Dermis microvascular lymphatic vessel endothelial cell (primary cell): ENCODE measurements around the gene ZNRF3. TPM values are rescaled to one million over a fixed set of nuclear protein-coding genes. Genes with fewer than 3 reads are reported as not detected.
"Not testable (repeated sequence)": the region's sequence is repeated elsewhere in the genome, so short reads cannot be mapped to it uniquely, and the experiment has no call there.

Experiments
- DNase-seq, 2 donors: peaks; one replicate each; pipeline versions ENCODE4 v3.0.0 to v3.0.0-alpha.2; 2010; ENCODE audit warnings: low read depth in 2 of 2
- total RNA-seq: library from RNA; depleted of rRNA; stranded (reverse); fragments of >200 nt; gene quantifications from 2 replicates; pipeline ENCODE4 v1.2.1, GENCODE V29; 2014

Gene ZNRF3
- total RNA-seq, 1 donor from 2014 or later: 1.5 TPM

GRCh38 chr22:29037340-29037932 is 154.1 kb downstream of the ZNRF3 start:
- DNase-seq: no peak

- DNase-seq: no peak
Observed at GRCh38 chr22:29039148-29039547, 155.8 kb downstream of the ZNRF3 start.

- DNase-seq: not testable (repeated sequence)
Observed at GRCh38 chr22:29039684-29040083, 156.3 kb downstream of the ZNRF3 start.

GRCh38 chr22:29040385-29041275 is 157.3 kb downstream of the ZNRF3 start:
- peak; percentile 70 to 87 for DNase-seq

GRCh38 chr22:29041408-29041807 is 158.0 kb downstream of the ZNRF3 start:
- DNase-seq: peak in 1 of 2 donors; percentile 70

DNA sequence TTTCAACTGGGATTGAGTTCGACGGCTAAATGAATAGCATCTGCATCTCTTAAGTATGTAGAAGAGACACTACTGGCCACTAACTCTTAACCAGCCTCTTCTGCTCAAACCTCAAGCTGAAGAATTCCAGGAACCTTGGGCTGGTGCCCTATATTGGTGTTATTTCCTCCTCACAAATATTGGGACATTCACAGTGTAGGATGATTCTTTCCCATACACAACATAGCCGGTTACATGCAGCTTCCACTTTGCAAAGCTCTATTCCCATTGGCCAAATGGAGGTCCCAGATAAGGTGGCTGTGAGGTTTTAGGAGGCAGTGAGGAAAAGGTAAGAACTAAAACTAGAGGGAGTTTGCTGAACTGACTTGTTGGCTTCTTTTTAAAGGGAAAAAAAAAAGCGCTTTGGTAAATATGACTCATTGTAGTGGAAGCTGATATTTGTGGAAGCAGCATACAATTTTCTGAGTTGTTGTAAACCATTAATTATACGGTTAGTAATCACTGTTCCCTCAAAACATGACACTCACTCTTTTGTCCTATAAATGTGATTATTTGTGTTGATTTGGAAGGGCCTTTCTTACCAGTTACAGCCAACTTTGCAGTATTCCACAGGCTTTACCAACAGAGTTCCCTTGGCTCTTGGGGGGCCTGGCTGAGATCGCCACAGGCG is 160.7 kb downstream of the ZNRF3 start:
- peak in 1 of 2 donors; percentile 51 for DNase-seq

DNA sequence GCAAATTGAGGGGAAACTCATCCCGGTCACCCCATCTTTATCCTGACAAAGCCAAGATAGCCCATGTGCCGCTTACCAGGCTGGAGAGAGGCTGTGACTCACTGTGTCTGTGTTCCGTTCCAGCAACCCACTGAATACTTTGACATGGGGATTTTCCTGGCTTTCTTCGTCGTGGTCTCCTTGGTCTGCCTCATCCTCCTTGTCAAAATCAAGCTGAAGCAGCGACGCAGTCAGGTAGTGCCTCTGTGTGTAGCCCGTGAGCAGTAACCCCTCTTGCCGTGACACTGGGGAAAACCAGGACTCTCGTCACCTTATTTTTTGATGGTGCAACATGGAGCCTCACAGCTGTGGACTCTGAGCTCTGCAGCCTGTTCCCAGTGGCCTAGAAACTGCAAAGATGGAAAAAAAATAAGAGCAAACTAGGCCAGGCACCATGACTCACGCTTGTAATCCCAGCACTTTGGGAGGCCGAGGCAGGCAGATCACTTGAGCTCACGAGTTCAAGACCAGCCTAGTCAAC is 161.3 kb downstream of the ZNRF3 start:
- DNase-seq: peak in 1 of 2 donors; percentile 74

- DNase-seq: no peak
Observed at GRCh38 chr22:29048822-29049654, 165.7 kb downstream of the ZNRF3 start.

GRCh38 chr22:29049655-29050263 is 166.4 kb downstream of the ZNRF3 start:
- DNase-seq: no peak

GRCh38 chr22:29050457-29050856 is 167.1 kb downstream of the ZNRF3 start:
- no peak for DNase-seq

DNA sequence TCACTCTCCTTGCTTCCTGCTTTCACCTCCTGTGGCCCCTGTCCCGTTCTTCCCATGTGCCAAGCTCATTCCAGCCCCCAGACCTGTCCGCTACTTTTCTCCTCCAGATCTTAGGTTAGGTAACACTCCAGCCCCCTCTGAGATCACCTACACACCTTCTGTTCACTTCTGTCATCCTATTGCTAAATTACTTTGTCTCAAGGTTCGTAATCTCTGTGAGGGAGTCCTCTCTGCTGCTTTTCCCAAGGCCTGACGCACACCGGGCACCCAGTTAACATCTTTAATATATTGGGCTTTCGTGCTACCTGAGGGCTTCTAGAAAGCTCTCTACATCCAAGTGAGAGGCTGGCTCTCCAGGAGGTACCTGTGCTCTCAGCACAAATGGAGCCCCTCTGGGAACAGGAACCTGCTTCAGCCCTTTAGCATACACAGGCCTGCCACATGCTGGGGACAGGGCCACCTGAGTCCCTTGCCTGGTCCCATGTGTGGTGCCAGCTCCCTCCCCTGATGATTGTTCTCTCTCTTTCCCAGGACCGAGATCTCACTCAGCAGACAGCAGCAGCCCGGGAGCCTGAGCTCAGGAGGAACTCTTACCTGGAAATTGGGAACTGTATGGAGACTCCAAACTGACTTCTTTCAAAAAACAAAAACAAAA is 169.8 kb downstream of the ZNRF3 start:
- no peak for DNase-seq

DNA sequence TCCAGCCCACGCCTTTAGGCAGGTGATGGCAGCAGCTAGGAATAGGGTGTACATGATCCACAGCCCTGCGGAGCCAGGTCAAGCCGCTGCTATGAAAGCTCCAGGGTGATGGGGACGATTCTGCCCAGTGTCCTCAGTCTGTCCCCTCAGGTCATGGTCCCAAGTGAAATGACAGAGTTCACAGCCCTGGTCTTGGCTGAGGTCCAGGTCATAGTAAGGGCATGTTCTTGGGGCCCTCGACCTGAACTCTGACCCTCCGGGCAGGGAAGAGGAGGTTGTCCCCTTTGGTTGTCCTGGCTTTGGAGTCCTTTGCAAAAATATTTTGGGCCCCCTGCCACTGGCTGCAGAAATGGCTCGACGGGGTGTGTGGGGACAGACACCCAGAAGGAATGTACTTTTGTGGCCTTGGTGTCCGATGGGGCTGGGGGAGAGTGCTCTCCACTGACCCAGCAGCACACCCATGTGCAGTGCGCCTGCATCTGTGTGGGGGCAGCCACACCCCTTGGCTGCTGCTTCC is 170.9 kb downstream of the ZNRF3 start:
- DNase-seq: no peak

DNA sequence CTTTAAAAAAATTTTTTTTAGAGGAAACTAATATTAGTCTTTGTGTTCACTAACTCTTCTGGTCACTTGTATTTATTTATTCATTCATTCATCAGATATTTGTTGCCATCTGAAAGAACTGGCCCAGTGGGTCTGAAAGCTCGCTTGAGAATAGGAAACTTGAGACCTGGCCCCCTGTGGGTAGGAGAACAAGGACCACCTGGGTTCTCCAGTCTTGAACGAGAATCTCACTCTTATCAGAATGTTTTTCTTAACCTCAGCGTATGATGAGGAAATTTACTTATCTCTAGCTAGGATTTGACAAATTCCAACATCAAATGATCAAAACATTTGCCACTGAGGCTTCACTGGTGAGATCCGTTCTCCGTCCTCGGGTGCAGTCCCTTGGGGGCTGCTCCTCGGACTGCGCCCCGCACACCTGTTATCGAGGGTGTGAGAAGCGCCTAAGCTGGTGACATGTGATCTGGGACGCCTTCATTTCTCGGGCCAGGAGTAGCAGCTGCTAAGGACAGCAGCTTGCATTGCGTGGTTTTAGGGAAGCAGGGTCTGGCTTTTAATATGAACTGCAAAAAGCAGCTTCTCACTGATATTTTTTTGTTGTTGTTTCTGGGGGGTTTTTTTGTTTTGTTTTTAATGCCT is 171.9 kb downstream of the ZNRF3 start:
- DNase-seq: no peak

- DNase-seq: no peak
Observed at GRCh38 chr22:29056472-29056871, 173.1 kb downstream of the ZNRF3 start.

- DNase-seq: no peak
Observed at GRCh38 chr22:29060251-29060869, 177.0 kb downstream of the ZNRF3 start.

DNA sequence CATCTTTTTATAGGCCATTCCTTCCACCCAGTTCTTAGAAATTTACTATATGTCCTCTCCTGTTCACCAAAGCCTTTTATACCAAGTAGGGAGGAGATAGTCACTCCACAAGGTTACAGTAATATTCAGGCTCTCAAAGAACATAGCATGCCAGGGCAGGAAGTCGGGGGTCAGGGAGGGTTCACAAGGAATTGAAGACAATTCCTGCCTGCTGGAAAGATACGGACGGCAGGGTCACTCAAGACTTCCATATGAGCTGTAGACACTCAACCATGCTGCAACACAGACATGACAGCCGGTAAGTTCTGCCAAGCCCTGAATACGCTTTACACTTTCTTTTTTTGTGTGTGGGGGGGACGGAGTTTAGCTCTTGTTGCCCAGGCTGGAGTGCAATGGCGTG is 177.6 kb downstream of the ZNRF3 start:
- peak in 1 of 2 donors; percentile 50 for DNase-seq

- DNase-seq: no peak
Observed at GRCh38 chr22:29061773-29062172, 178.4 kb downstream of the ZNRF3 start, which contains the start of gene C22orf31. C22orf31 (minus strand) TSS chr22:29061831; CDS start chr22:29061792, 39 bp downstream.

DNA sequence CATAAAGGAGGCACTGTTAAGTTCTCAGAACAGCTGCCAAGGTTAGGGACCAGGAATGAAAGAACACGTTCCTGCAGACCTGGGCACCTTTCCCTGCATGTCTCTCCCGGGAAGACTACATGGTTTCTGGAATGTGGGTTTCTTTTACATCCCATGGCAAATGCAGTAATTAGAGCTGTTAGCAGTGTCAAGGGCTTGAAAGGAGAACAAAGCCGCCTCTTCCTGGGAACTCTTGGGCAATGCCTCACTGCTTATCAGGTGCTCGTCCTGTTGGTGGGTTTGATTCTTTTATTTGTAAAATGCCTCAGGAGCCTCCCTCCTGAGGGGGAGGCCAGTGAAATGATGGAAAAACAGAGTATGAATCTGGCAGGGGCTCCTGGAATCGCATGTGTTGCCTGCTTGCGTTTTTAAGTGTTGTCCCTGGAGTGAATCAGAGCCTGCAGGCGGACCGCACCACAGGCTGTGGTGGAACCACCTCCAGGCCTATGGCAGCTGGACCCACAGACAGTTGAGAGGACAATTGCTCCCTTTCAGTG is 179.0 kb downstream of the ZNRF3 start:
- DNase-seq: no peak
